HG03108 (cell line): ENCODE data around the gene MVP.

Experiments used
- ATAC-seq: cut with Tn5 transposase; IDR thresholded peaks from one replicate; pipeline ENCODE4 v1.9.1; 2021; ENCODE audit warnings: moderate library complexity; ENCODE audit not compliant: unreplicated experiment

MVP gene

DNA sequence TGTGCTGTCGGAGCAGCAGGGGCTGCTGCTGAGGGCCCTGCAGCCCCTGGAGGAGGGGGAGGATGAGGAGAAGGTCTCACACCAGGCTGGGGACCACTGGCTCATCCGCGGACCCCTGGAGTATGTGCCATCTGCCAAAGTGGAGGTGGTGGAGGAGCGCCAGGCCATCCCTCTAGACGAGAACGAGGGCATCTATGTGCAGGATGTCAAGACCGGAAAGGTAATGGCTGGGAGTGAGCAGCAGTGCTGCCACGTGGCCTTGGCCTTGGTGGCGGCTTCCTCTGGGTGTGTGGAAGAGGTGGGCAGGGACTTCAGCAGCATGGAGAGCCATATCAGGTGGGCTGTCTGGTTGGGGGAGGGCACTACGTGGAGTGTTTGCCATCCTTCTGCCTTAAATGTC is 20.0 kb downstream of the MVP start:
- no peak for ATAC-seq

DNA sequence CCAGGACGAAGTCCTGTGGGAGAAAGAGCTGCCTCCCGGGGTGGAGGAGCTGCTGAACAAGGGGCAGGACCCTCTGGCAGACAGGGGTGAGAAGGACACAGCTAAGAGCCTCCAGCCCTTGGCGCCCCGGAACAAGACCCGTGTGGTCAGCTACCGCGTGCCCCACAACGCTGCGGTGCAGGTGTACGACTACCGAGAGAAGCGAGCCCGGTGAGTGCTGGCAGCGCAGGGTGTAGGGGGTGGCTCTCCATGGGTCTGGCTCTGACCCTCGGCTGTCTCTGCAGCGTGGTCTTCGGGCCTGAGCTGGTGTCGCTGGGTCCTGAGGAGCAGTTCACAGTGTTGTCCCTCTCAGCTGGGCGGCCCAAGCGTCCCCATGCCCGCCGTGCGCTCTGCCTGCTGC is 21.4 kb downstream of the MVP start:
- no peak for ATAC-seq

DNA sequence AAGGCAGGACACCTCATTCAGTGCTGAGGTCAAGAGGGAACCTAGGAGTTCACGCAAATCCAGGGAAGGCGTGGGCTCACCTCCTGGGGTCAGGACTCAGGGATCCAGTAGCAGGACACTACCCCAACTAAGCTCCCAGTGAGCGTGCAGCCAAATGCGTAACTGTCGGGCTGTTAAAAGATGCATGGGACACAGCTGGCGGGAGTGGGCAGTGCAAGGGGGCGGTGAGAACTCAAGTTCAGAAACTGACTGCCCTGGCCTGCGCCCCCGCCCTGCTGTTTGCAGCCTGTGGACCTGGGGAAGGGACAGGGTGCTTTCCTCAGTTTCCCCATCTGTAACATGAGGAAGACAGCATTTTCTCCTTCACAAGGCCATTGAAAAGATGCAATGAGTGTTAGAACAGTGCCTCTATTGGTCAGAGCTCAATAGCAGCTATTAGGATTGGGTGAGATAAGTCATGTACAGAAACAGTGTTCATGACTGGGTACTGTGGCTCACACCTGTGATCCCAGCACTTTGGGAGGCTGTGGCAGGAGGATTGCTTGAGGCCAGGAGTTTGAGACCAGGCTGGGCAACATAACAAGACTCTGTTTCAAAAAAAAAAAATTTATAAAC is 22.6 kb downstream of the MVP start:
- no peak for ATAC-seq

DNA sequence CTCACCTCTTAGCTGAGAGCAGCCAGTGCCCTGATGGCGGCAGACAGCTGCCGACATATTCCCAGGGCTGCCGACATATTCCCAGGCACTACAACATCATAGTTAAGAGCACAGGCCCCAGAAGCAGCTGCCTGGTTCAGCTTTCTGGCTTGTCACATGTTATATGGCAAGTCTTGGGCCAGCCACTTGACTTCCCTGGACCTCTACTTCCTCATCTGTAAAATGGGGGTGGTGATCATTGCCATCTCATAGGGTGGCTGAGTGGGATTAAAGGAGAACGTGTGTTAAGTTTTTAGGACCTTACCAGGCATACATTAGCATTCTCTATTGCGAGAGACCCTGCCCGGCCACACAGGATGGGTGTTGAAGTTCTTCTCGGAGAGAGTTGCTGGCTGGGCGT is 23.7 kb downstream of the MVP start:
- ATAC-seq: no peak

DNA sequence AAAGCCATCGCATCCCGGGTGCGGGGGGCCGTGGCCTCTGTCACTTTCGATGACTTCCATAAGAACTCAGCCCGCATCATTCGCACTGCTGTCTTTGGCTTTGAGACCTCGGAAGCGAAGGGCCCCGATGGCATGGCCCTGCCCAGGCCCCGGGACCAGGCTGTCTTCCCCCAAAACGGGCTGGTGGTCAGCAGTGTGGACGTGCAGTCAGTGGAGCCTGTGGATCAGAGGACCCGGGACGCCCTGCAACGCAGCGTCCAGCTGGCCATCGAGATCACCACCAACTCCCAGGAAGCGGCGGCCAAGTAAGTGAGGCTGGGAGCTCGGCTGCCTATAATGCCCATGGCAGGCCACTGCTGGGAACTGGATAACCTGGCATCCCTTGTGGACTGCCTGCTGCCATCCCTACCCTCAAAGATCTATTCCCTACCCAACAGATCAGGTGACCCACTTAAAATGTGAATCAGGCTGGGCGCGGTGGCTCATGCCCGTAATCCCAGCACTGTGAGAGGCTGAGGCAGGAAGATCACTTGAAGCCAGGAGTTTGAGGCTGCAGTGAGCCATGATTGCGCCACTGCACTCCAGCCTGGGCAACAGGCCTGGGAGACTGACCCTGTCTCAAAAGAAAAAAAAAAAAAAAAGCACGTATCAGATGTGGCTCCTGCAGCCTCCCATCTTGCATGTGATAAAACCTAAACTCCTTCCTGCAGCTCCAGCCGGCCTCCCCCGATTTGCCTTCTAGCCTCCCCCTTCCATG is 24.5 kb downstream of the MVP start:
- ATAC-seq: no peak

DNA sequence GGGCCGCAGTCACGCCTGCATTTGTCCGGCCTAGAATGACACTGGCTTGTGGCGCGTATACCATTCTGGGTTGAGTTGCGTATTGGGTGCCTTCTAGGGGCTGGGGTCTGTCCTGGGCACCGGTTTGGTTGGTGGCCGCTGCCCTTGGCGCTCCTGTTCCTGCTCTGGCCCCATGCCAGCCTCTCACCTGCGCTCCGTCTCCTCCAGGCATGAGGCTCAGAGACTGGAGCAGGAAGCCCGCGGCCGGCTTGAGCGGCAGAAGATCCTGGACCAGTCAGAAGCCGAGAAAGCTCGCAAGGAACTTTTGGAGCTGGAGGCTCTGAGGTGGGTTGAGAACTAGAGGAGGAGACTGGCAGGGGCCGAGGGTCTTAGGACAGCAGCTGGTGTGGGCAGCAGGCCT is 25.4 kb downstream of the MVP start:
- ATAC-seq: no peak

DNA sequence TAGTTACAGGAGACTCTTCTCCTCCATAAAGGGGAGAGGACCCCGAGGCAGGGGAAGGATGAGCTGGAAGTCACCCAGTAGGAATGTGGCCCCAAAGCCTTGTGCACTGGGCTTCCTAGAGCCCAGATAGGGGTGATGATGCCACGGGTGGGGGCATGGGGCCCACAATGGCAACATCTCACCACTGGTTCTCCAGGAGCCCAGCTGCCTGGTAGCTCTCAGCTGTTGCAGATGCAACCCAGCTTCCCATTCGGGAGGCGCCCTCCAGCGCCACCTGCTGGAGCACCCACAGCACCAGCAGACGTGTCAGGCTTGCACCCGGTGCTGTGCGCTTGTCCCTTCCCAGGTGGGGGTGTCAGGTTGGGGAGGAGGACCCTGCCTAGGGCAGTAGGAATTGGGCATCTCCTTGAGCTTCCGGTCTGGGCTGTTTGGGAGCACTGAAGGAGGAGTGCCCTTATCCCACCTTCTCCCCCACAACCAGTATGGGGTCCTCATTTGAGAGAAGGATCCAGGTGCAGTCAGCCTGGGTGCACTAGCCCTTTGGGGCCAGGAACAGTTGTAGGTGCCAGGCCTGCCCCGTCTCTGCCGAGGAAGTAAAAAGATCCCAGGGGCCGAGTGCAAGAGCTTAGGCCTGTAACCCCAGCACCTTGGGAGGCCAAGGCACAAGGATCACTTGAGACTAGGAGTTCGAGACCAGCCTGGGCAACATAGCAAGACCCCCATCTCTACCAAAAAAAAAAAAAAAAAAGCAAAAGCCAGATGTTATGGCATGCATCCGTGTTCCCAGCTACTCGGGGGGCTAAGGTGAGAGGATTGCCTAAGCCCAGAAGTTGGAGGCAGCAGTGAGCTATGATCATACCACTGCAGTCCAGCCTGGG is 28.4 kb downstream of the MVP start:
- no peak for ATAC-seq

DNA sequence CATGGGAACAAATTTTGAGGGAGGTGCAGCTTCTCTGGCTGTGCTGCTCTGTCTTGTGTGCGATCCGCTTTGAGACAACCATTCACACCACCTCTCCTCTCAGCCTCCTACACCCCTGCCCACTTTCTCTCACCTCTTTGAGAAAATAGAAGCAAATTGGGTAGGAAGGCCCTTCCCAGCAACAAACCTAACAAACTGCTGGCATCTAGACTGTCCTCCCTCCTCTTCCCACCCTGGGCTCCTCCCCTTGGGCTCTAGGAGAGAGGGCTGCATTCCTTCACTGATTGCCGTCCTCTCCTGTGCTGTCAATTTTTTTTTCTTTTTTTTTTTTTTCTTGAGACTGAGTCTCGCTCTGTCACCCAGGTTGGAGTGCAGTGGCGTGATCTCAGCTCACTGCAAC is 29.2 kb downstream of the MVP start:
- no peak for ATAC-seq

DNA sequence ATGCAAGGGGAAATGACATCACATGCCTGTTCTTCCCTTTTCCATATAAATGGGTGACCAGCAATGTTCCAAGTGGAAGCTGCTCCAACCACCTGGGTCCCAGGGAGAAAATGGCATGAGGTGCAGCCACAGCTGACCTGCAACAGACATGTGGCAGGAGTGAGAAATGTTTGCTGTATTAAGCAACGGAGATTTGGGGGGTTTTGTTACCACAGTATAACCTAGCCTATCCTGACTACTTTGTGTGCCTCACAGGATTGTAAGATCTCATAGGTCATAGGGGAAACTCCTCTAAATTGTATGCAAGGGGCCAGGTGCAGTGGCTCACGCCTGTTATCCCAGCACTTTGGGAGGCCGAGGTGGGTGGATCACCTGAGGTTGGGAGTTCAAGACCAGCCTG is 30.7 kb downstream of the MVP start:
- no peak for ATAC-seq

DNA sequence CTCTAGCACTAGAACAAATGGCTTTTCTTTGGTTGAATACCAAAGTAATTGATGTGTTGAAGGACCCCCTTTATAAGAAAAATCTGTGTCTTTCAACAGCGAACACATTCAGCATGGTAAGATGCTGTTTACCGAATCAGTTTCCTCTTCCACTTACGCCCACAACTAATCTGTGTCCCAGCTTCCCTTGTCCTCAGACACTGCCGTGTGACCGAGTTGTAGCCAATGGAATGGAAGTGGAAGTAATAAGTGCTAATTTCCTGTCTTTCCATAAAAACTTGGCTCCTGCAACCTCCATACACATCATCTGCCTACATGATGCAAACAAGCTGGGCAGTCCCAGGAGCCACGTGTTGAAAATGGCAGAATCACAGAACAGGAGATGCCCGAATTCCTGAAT is 32.4 kb downstream of the MVP start:
- ATAC-seq: no peak

DNA sequence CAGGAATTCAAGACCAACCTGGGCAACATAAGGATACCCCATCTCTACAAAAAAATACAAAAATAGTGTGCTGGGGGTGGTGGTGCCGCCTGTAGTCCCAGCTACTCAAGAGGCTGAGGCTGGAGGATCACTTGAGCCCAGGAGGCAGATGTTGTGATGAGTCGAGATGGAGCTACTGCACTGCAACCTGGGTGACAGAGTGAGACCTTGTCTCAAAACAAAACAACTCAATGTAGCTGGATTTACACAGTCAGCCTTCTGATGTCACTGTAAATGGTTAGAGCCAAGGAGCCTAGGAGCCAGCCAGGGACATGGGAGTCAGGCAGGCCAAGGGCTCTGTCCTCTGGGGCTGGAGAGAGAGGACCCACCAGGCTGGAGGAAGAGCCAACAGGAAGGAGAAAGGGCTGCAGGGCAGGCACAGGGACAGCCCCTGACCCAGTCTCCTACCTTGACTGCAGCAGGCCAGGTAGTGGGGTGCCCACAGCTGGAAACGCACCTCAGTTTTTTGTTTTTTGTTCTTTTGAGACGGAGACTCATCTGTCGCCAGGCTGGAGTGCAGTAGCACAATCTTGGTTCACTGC is 34.3 kb downstream of the MVP start:
- no peak for ATAC-seq

DNA sequence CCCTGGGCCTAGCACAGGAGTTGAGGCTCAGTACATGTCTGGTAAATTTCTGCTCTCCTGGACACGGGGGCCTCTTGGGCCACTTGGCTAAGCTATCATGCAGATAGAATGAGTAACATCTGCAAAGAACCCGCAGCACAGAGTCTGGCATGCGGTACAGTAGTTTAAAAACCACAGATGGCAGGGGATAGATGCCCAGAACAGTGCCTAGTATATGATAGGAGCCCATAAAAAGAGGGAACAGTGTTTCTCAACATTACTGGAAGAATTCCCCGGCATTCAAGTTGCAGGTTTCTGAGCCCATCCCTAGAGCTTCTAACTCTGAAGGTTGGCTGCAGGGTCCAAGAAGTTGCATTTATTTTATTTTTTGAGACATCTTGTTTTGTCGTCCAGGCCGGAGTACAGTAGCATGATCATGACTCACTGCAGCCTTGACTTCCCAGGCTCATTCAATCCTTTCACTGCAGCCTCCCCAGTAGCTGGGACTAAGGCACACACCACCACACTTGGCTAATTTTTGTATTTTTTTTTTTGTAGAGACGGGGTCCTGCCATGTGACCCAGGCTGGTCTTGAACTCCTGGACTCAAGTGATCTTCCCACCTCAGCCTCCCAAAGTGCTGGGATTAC is 37.0 kb downstream of the MVP start:
- ATAC-seq: no peak

DNA sequence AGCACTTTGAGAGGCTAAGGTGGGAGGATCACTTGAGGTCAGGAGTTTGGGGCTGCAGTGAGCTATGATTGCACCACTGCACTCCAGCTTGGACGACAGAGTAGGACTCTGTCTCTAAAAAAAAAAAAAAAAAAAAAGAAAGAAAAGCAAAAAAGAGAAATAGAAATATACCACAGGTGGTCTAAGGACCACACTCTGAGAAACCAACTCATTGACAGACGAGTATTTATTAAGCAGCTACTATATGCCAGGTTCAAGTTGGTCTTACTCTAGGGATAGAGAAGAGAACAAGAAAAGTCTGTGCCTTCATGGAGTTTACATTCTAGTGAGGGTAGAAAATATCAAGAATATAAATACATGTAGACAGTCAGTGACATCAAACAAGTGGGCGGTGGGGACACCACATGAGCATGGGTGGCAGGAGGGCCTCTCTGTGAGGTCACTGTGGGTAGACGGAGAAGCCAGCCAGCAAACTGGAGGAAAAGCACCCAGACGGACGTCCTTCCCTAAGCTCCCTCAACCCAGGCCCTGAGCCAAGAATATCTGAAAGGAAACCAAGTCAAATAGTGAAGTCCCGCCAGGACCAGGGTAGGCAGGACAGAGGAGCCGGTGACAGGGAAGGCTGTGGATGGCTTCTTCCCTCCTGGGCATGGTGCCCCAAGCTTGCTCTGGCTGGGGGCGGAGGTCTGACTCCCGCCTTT is 38.0 kb downstream of the MVP start:
- no peak for ATAC-seq

DNA sequence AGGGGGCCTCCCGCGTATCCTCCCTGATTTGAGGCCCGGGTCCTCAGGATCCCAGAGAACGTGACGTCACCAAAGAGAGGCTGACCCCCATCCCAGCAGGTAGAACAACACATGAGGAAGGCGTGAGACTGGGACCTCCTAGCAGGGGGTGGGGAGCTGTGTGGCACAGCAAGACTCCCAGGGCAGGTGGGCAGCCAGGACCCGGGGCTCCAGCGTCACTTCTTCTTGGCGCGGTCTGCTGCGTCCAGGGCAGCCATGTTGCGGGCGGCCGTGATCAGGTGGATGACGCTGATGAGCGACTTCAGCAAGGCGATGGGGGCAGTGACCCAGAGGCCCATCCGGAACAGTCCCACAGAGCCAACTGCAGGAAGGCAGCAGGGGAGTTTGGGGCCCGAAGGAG is 38.7 kb downstream of the MVP start:
- ATAC-seq: no peak

DNA sequence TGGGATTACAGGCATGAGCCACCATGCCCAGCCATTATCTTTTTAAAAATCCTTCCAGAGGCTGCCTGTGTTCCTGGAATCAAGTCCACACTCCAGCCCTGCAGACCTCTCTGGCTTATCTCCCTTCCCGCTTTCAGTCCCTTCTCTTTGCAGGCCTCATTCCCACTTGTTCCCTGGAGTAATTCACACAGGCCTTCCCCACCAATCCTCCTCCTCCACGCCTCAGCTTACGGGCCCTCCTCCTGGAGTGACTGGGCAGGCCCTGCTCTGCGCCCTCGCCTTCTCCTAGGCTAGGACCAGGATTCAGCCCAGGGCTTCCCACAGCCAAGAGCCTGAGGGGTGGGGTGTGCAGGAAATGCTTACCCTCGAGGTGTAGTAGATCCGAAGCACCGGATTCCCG is 40.0 kb downstream of the MVP start:
- no peak for ATAC-seq

DNA sequence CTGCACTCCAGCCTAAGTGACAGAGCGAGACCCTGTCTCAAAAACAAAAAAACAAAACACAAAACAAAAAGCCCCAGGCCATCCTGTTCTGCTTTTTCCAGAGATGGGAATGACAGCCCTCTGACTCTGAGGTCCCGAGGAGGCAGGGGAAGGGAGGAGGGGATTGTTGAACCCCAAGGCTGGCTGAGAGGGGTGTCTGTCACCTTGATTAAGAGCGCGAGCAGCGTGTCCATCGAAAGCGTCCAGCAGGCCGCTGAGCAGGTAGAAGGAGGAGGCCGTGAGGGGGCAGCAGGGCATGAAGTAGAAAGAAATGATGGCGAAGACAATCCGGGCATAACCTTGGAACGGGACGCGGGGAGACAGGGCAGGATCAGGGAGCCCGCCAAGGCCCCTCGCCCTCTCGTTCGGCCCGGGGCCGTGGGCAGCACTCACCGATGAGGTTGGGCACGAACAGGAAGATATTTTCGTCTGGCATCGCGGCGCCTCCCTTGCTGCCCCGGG is 42.2 kb downstream of the MVP start:
- peak; percentile 6 for ATAC-seq

DNA sequence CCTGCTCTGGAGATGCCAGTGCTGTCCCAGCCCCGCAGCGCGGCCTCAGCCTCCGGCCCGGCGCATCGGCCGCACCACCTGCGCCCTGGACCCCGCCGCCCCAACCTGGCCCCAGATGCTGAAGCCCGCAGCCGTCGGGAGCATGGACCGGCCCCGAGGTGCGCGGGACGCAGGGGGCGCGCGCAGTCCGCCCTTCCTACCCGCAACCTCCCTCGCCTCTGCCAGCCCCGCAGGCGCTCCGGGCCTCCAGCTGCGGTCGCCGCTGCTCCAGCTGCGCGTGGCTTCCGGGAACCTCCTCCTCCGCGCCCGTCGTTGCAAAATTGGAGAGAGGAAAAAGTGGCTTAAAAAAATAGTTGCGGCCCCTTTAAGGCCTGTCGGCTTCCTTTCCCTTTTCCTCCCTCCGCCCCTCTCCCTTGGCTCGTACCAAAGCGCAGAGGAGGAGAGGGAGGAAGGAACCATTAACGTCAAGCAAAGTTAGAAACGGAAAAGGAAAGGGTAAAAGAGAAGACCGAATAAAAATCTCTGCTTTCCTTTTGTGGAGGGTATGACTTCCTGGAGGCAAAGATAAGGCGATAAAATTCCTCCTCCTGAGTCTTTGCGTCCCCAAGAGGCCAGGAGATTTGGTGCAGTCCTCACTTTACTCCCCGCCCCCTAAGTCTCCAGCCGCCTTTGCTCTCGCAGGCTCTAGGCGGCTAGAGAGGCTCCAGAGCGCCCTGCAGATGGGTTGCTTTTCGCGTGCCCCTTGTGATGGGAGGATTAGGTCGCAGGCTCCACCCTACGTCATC is 42.8 kb downstream of the MVP start, which contains the start of gene CDIPT:
Gene CDIPT (minus strand): TSS at position 343 of the 785 bp plus-strand sequence. CDS start 369 bp downstream, outside the sequence.
- peak; percentile 91 for ATAC-seq

DNA sequence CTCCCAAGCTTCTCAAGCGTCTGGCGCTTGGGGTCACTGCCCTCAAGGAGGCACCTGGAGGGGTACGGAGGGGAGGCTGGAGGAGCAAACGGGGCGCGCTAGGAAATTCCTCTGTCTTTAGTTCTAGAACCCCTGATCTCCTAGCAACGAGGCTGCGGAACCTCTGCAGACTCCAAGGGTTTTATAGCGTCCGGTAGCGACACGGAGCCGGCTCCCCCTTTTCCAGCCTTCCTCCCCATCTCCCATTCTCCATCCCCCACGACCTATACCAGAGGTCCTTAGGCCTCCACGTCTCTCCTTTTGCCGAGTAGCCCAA is 43.4 kb downstream of the MVP start:
- no peak for ATAC-seq

DNA sequence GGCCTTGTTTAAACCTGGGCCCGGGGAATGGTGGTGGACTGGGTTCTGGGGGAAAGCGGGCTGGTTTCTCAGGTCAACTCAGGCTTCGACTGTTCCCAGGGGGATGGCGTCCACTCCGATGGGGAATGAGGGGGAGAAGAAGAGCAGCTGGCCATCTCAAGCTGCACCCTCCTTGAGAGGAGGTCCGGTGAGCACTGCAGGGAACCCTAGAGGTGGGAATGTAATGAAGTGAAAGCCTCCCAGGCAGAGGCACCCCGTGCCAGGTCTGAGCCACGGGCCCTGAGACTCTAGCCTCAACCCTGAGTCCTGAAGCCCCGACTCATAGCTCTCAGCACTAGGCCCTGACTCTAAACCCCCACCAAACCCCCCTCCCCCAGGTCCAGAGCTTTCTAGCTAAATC is 43.9 kb downstream of the MVP start:
- no peak for ATAC-seq
